Psoas muscle (tissue), 8 donors: ENCODE data around the gene WWOX. TPM values are rescaled to one million over a fixed set of nuclear protein-coding genes. Genes with fewer than 3 reads are reported as not detected.

Experiments
- ATAC-seq, 4 donors: fragments of 200-7000 bp; cut with Tn5 transposase; one replicate each; pipeline ENCODE4 v1.9.1; 2020; ENCODE audit warnings: moderate library complexity in 3 of 4, mild to moderate bottlenecking in 2 of 4
- DNase-seq, 2 donors: peaks; one replicate each; pipeline ENCODE4 v3.0.0-alpha.2; 2020
- H3K27ac ChIP-seq: fragments of 200-600 bp; one replicate; pipeline ENCODE4 v1.8.0; 2022
- H3K27me3 ChIP-seq, 3 donors: fragments of 200-600 bp in 1 of 3; one replicate each; pipeline versions ENCODE4 v1.6.1 to v1.8.0; 2013 to 2022; ENCODE audit warnings: low read length in 2 of 3, mild to moderate bottlenecking in 2 of 3, moderate library complexity in 1 of 3; ENCODE audit not compliant: insufficient read depth in 3 of 3
- H3K36me3 ChIP-seq, 2 donors: fragments of 200-600 bp in 1 of 2; one replicate each; pipeline versions ENCODE4 v1.6.1 to v1.8.0; 2013 to 2022; ENCODE audit warnings: low read depth in 1 of 2, mild to moderate bottlenecking in 1 of 2, moderate library complexity in 1 of 2; ENCODE audit not compliant: insufficient read depth in 1 of 2
- H3K4me1 ChIP-seq: fragments of 200-600 bp; one replicate; pipeline ENCODE4 v1.8.0; 2022
- H3K4me3 ChIP-seq: fragments of 200-600 bp; one replicate; pipeline ENCODE4 v1.8.0; 2022; ENCODE audit warnings: mild to moderate bottlenecking
- H3K9me3 ChIP-seq: fragments of 200-600 bp; one replicate; pipeline ENCODE4 v1.8.0; 2022
- CTCF ChIP-seq: fragments of 200-600 bp; IDR thresholded peaks from one replicate; pipeline ENCODE4 v1.8.0; 2022; ENCODE audit warnings: antibody characterized with exemption
- WGBS, 3 donors: extraction: QIAGEN DNeasy Blood & Tissue Kit; methylation state at CpG; one replicate each; pipeline versions ENCODE4 v1.1.6 to v1.1.7; 2013; 5-methylcytosine and 5-hydroxymethylcytosine counted together
- intact Hi-C, 2 donors: fragments of 100-400 bp; cut with DNase I; formaldehyde crosslinking; loops; one replicate each; pipeline versions ENCODE4 v1.11.0 to v1.14.2; 2022
- polyA plus RNA-seq, 3 donors: library from polyadenylated mRNA; stranded (reverse); fragments of 200-250 nt; gene quantifications; one replicate each; pipeline ENCODE4 v1.2.3, GENCODE V29; 2013
- total RNA-seq, 4 donors: library from RNA; stranded (reverse); fragmentation: NEBNext Ultra II Directional in 2 of 4; extraction: Animal tissue kit (Norgen Biotek cat#: 25700) in 2 of 4; gene quantifications; one replicate each; pipeline versions ENCODE4 v1.2.1 to v1.2.4, GENCODE V29; 2021 to 2023
- donor health status: healthy with polysubstance abuse.
- donor health status: DM: no; HTN: no; CAD: no; lungs with moderate emphysema.
- donor health status: Bipolar disorder and iron deficiency.
- donor health status: healthy.
- donor health status: DM: yes; HTN: yes; CAD: no.
- donor health status: DM: no; HTN: no; CAD: no.
- donor health status: DM: no; HTN: no; CAD: no.
- donor health status: DM: yes; HTN: yes; CAD: no.

The WWOX gene
- total and polyA plus RNA-seq, 7 donors, result 3.1 to 6.6 (median 5.0) TPM

GRCh38 chr16:78116946-78117345 lies 17.5 kb downstream of the WWOX start:
- H3K27me3 ChIP-seq, result no peaks in the 10 kb centered on the region
- H3K4me1 ChIP-seq, result no peaks in the 10 kb centered on the region
- 76 to 91% (median 86%) methylated on average over 4 of the region's 4 CpGs for WGBS, 3 donors
- peaks cover 2 to 34% of the 10 kb centered on the region in 2 donors for H3K36me3 ChIP-seq
- TF ChIP-seq CTCF, result no peak
- no peak overlapping the region for H3K4me3 ChIP-seq
- DNase-seq (no peak), ATAC-seq (no peak)
- intact Hi-C loops, result no loop called here
- H3K9me3 ChIP-seq, result no peaks in the 10 kb centered on the region
- no peak overlapping the region for H3K27ac ChIP-seq

GRCh38 chr16:78117391-78117790 lies 17.9 kb downstream of the WWOX start:
- H3K9me3 ChIP-seq, result no peaks in the 10 kb centered on the region
- H3K4me3 ChIP-seq, result no peak overlapping the region
- H3K27ac ChIP-seq, result no peak overlapping the region
- ATAC-seq (no peak), DNase-seq (no peak)
- no peak for TF ChIP-seq CTCF
- intact Hi-C loops, result no loop called here
- peaks cover 0 to 30% of the 10 kb centered on the region in 2 donors for H3K36me3 ChIP-seq
- no peaks in the 10 kb centered on the region for H3K4me1 ChIP-seq
- WGBS, 3 donors, result 81 to 86% (median 86%) methylated on average over 5 of the region's 5 CpGs
- H3K27me3 ChIP-seq, result no peaks in the 10 kb centered on the region

- Histone ChIP-seq H3K27ac (no peak overlapping the region), H3K4me1 (no peaks in the 10 kb centered on the region), H3K4me3 (no peak overlapping the region), H3K9me3 (no peaks in the 10 kb centered on the region), H3K36me3 (peaks cover 0 to 30% of the 10 kb centered on the region in 2 donors), H3K27me3 (no peaks in the 10 kb centered on the region)
- 60 to 94% (median 74%) methylated on average over 4 of the region's 4 CpGs for WGBS, 3 donors
- DNase-seq, result no peak
- ATAC-seq, result no peak
- no peak for TF ChIP-seq CTCF
- intact Hi-C loops, result no loop called here
These were observed 19.1 kb downstream of the WWOX start for GRCh38 chr16:78118469-78119025.

GRCh38 chr16:78122774-78123315 lies 23.4 kb downstream of the WWOX start:
- 4 to 9% (median 8%) methylated on average over 4 of the region's 4 CpGs for WGBS, 3 donors
- H3K27me3 ChIP-seq, result no peaks in the 10 kb centered on the region
- DNase-seq, result peak in 1 of 2 donors; percentile 19
- H3K27ac ChIP-seq, result no peak overlapping the region
- peaks cover 10% of the 10 kb centered on the region for H3K4me1 ChIP-seq
- no peak overlapping the region for H3K4me3 ChIP-seq
- peaks cover 0 to 9% of the 10 kb centered on the region in 2 donors for H3K36me3 ChIP-seq
- H3K9me3 ChIP-seq, result no peaks in the 10 kb centered on the region
- TF ChIP-seq CTCF, result peak; percentile 61
- intact Hi-C loops, result loop anchor here (5.0 to 10.0 kb wide), 4 partner anchors 114 to 1482 kb away; partner anchors contain the start of gene MAF (in 2 of the 2)
- ATAC-seq, result peak; percentile 53 to 89 (median 64)
